WTC11 (cell line): ENCODE measurements around the gene FES. TPM values are rescaled to one million over a fixed set of nuclear protein-coding genes. Genes with fewer than 3 reads are reported as not detected.

Experiments
- ATAC-seq: fragments of 200-7000 bp; cut with Tn5 transposase; 2 replicates; pipeline ENCODE4 v1.10.0; 2021; ENCODE audit warnings: mild to moderate bottlenecking, moderate library complexity
- CTCF ChIA-PET: fragments of 300-600 bp; sonication (Branson Sonifier 250); formaldehyde crosslinking; loops from one replicate; lab custom pipeline; 2021; ENCODE audit warnings: antibody characterized with exemption; lab: Charles Lee
- POLR2A ChIA-PET: fragments of 350-600 bp; sonication (Branson Sonifier 250); formaldehyde crosslinking; loops from one replicate; lab custom pipeline; 2021; ENCODE audit warnings: antibody characterized with exemption; lab: Charles Lee
- DNase-seq: peaks from one replicate; pipeline ENCODE4 v3.0.0; 2021; ENCODE audit warnings: low spot score
- H3K27ac Mint-ChIP-seq: 2 replicates; pipeline ENCODE4 v1.8.0; 2021; ENCODE audit warnings: mixed read lengths
- H3K27me3 Mint-ChIP-seq: 2 replicates; pipeline ENCODE4 v1.8.0; 2021; ENCODE audit warnings: low read depth, mild to moderate bottlenecking, moderate library complexity, mixed read lengths
- H3K36me3 Mint-ChIP-seq: 2 replicates; pipeline ENCODE4 v1.8.0; 2021; ENCODE audit warnings: mixed read lengths
- H3K4me1 Mint-ChIP-seq: 2 replicates; pipeline ENCODE4 v1.8.0; 2022; ENCODE audit warnings: mixed read lengths
- H3K4me3 Mint-ChIP-seq: 2 replicates; pipeline ENCODE4 v1.8.0; 2021; ENCODE audit warnings: mild to moderate bottlenecking, moderate library complexity, mixed read lengths
- H3K9me3 Mint-ChIP-seq: 2 replicates; pipeline ENCODE4 v1.8.0; 2021; ENCODE audit warnings: mixed read lengths
- AR ChIP-seq: fragments of 250-450 bp; sonication (Bioruptor Pico); IDR thresholded peaks from 2 replicates; pipeline ENCODE4 v1.9.0; 2021; ENCODE audit warnings: mild to moderate bottlenecking
- EMX1 ChIP-seq: fragments of 250-450 bp; sonication (Bioruptor Pico); IDR thresholded peaks from 2 replicates; pipeline ENCODE4 v1.8.0; 2021; ENCODE audit warnings: mild to moderate bottlenecking
- ESRRA ChIP-seq: sonication (generic); formaldehyde crosslinking; IDR thresholded peaks from 2 replicates; pipeline ENCODE4 v1.8.1; 2022; ENCODE audit warnings: mild to moderate bottlenecking, missing genetic modification reagents, borderline replicate concordance
- ETV6 ChIP-seq: sonication (generic); formaldehyde crosslinking; IDR thresholded peaks from 2 replicates; pipeline ENCODE4 v1.8.1; 2022; ENCODE audit warnings: mild to moderate bottlenecking, missing genetic modification reagents
- FOXJ3 ChIP-seq: sonication (generic); formaldehyde crosslinking; IDR thresholded peaks from 2 replicates; pipeline ENCODE4 v1.9.0; 2021; ENCODE audit warnings: missing genetic modification reagents, mild to moderate bottlenecking, borderline replicate concordance
- FOXK1 ChIP-seq: sonication (generic); formaldehyde crosslinking; IDR thresholded peaks from 2 replicates; pipeline ENCODE4 v1.8.0; 2022; ENCODE audit warnings: mild to moderate bottlenecking, moderate library complexity, missing genetic modification reagents
- FOXP1 ChIP-seq: sonication (generic); formaldehyde crosslinking; IDR thresholded peaks from 2 replicates; pipeline ENCODE4 v1.8.0; 2022; ENCODE audit warnings: missing genetic modification reagents, mild to moderate bottlenecking, moderate library complexity, borderline replicate concordance
- FOXP4 ChIP-seq: sonication (generic); formaldehyde crosslinking; IDR thresholded peaks from 2 replicates; pipeline ENCODE4 v1.8.0; 2022; ENCODE audit warnings: mild to moderate bottlenecking, missing genetic modification reagents
- GABPB1 ChIP-seq: sonication (generic); formaldehyde crosslinking; IDR thresholded peaks from 2 replicates; pipeline ENCODE4 v1.8.1; 2023; ENCODE audit warnings: mild to moderate bottlenecking, missing genetic modification reagents
- GTF2I ChIP-seq: fragments of 250-450 bp; sonication (Bioruptor Pico); conservative IDR thresholded peaks from 2 replicates; pipeline ENCODE4 v1.4.0; 2021; ENCODE audit warnings: mild to moderate bottlenecking
- HMGA2 ChIP-seq: fragments of 250-450 bp; sonication (Bioruptor Pico); IDR thresholded peaks from 2 replicates; pipeline ENCODE4 v1.4.0; 2021; ENCODE audit warnings: mild to moderate bottlenecking, moderate library complexity
- IRF2 ChIP-seq: sonication (generic); formaldehyde crosslinking; IDR thresholded peaks from 2 replicates; pipeline ENCODE4 v1.8.0; 2022; ENCODE audit warnings: low read depth, missing genetic modification reagents, borderline replicate concordance
- KAT7 ChIP-seq: sonication (generic); formaldehyde crosslinking; IDR thresholded peaks from 2 replicates; pipeline ENCODE4 v1.8.1; 2023; ENCODE audit warnings: missing genetic modification reagents, mild to moderate bottlenecking, borderline replicate concordance
- MAX ChIP-seq: sonication (generic); formaldehyde crosslinking; IDR thresholded peaks from 2 replicates; pipeline ENCODE4 v1.8.0; 2022; ENCODE audit warnings: mild to moderate bottlenecking, missing genetic modification reagents
- MLX ChIP-seq: sonication (generic); formaldehyde crosslinking; IDR thresholded peaks from 2 replicates; pipeline ENCODE4 v1.8.1; 2023; ENCODE audit warnings: mild to moderate bottlenecking, missing genetic modification reagents, moderate library complexity
- NFATC4 ChIP-seq: fragments of 250-450 bp; sonication (Bioruptor Pico); IDR thresholded peaks from 2 replicates; pipeline ENCODE4 v1.9.0; 2021; ENCODE audit warnings: mild to moderate bottlenecking
- NR3C1 ChIP-seq: sonication (generic); formaldehyde crosslinking; conservative IDR thresholded peaks from 2 replicates; pipeline ENCODE4 v1.8.1; 2023; ENCODE audit warnings: low read depth, mild to moderate bottlenecking, missing genetic modification reagents
- OVOL2 ChIP-seq: fragments of 250-450 bp; sonication (Bioruptor Pico); IDR thresholded peaks from 2 replicates; pipeline ENCODE4 v1.9.0; 2021; ENCODE audit warnings: mild to moderate bottlenecking, borderline replicate concordance
- SMAD3 ChIP-seq: sonication (generic); formaldehyde crosslinking; IDR thresholded peaks from 2 replicates; pipeline ENCODE4 v1.8.0; 2022; ENCODE audit warnings: missing genetic modification reagents, mild to moderate bottlenecking, borderline replicate concordance
- TEAD1 ChIP-seq: sonication (generic); formaldehyde crosslinking; IDR thresholded peaks from 2 replicates; pipeline ENCODE4 v1.8.0; 2022; ENCODE audit warnings: mild to moderate bottlenecking, missing genetic modification reagents
- TP53 ChIP-seq: sonication (generic); formaldehyde crosslinking; IDR thresholded peaks from 2 replicates; pipeline ENCODE4 v1.8.1; 2023; ENCODE audit warnings: mild to moderate bottlenecking, missing genetic modification reagents
- USF1 ChIP-seq: sonication (generic); formaldehyde crosslinking; IDR thresholded peaks from 2 replicates; pipeline ENCODE4 v1.8.0; 2022; ENCODE audit warnings: mild to moderate bottlenecking, missing genetic modification reagents
- USF2 ChIP-seq: sonication (generic); formaldehyde crosslinking; IDR thresholded peaks from 2 replicates; pipeline ENCODE4 v1.8.1; 2023; ENCODE audit warnings: mild to moderate bottlenecking, missing genetic modification reagents, moderate library complexity
- ZBTB21 ChIP-seq: sonication (generic); formaldehyde crosslinking; IDR thresholded peaks from 2 replicates; pipeline ENCODE4 v1.8.1; 2023; ENCODE audit warnings: mild to moderate bottlenecking, missing genetic modification reagents, borderline replicate concordance
- ZNF138 ChIP-seq: sonication (generic); formaldehyde crosslinking; conservative IDR thresholded peaks from 2 replicates; pipeline ENCODE4 v1.8.1; 2022; ENCODE audit warnings: mild to moderate bottlenecking, moderate library complexity, missing genetic modification reagents
- ZNF232 ChIP-seq: sonication (generic); formaldehyde crosslinking; IDR thresholded peaks from 2 replicates; pipeline ENCODE4 v1.8.0; 2022; ENCODE audit warnings: mild to moderate bottlenecking, missing genetic modification reagents
- total RNA-seq: library from RNA; stranded (reverse); gene quantifications from 3 replicates; pipeline ENCODE4 v1.2.3, GENCODE V29; 2021

Gene FES
- total RNA-seq, 1 experiment from 2014 or later: 10.0 TPM

GRCh38 chr15:90931828-90932659 is 47.7 kb downstream of the FES start, which contains the start of gene HDDC3 (continued):
- TF ChIP-seq USF2: no peak
- TF ChIP-seq FOXK1 (CRISPR knock-in tag): peak; percentile 55
- no peak for TF ChIP-seq OVOL2 (CRISPR knock-in tag)
- peak; percentile 50; the same call in 1 of the 2 replicates for TF ChIP-seq ETV6 (CRISPR knock-in tag)
- no peak for TF ChIP-seq GTF2I (CRISPR knock-in tag)
- TF ChIP-seq FOXP1 (CRISPR knock-in tag): peak; percentile 79; the same call in 1 of the 2 replicates
- TF ChIP-seq HMGA2 (CRISPR knock-in tag): no peak
- TF ChIP-seq TP53: no peak
- no peak for TF ChIP-seq AR (CRISPR knock-in tag)
- peak; percentile 51; the same call in 1 of the 2 replicates for TF ChIP-seq GABPB1 (CRISPR knock-in tag)
- TF ChIP-seq ESRRA (CRISPR knock-in tag): no peak; the same call in 1 of the 2 replicates
- TF ChIP-seq EMX1: no peak
- no peak for TF ChIP-seq NR3C1 (CRISPR knock-in tag)
- no peak for TF ChIP-seq NFATC4 (CRISPR knock-in tag)
- no peak for TF ChIP-seq FOXJ3 (CRISPR knock-in tag)
- TF ChIP-seq ZBTB21 (CRISPR knock-in tag): no peak
- peak; percentile 65 for TF ChIP-seq TEAD1 (CRISPR knock-in tag)

GRCh38 chr15:90932660-90932991 is 48.3 kb downstream of the FES start:
- POLR2A ChIA-PET: interaction anchor here (2.3 kb wide), 1 partner anchor 29 kb away, joined by 17 read pairs; the partner anchor contains the start of gene MAN2A2
- H3K9me3 Mint-ChIP-seq: no peaks in the 10 kb centered on the region
- peaks cover 6% of the 10 kb centered on the region; the same call in 1 of the 2 replicates for H3K36me3 Mint-ChIP-seq
- no peak for TF ChIP-seq ZNF232
- TF ChIP-seq FOXP1 (CRISPR knock-in tag): no peak
- no peak for TF ChIP-seq ZNF138 (CRISPR knock-in tag)
- no peak for TF ChIP-seq USF1 (CRISPR knock-in tag)
- no peak for TF ChIP-seq GTF2I (CRISPR knock-in tag)
- no peak for TF ChIP-seq NFATC4 (CRISPR knock-in tag)
- TF ChIP-seq KAT7: no peak
- TF ChIP-seq MAX (CRISPR knock-in tag): no peak
- no peak for TF ChIP-seq FOXP4 (CRISPR knock-in tag)
- TF ChIP-seq IRF2 (CRISPR knock-in tag): no peak
- TF ChIP-seq SMAD3 (CRISPR knock-in tag): no peak
- TF ChIP-seq MLX: no peak
- TF ChIP-seq AR (CRISPR knock-in tag): no peak

More at GRCh38 chr15:90932660-90932991, 48.3 kb downstream of the FES start:
- no peak for ATAC-seq
- Mint-ChIP-seq H3K4me3 (peak overlapping the region; percentile 95), H3K4me1 (peaks cover 23% of the 10 kb centered on the region), H3K27me3 (peaks cover 12% of the 10 kb centered on the region), H3K27ac (no peak overlapping the region)
- DNase-seq: no peak
- CTCF ChIA-PET: interaction anchor here (0.5 to 7.7 kb wide), 66 partner anchors 9 to 684 kb away, joined by 3 to 264 read pairs (median 6); partner anchors contain the start of genes BLM, FES, FURIN and MAN2A2
